H9 (cell line): Measurements from ENCODE around the gene MINDY4. TPM values are rescaled to one million over a fixed set of nuclear protein-coding genes. Genes with fewer than 3 reads are reported as not detected.

Experiments used
- DNase-seq: peaks from one replicate; pipeline ENCODE4 v3.0.0-alpha.2; 2017
- H2AFZ ChIP-seq: one replicate; pipeline ENCODE4 v1.6.1; 2013; ENCODE audit warnings: mild to moderate bottlenecking, low read length, control low read depth, moderate library complexity
- H2AK5ac ChIP-seq: 2 replicates; pipeline ENCODE4 v1.6.1; 2013; ENCODE audit warnings: low read length, control low read depth, mixed read lengths; ENCODE audit not compliant: insufficient read length
- H2BK120ac ChIP-seq: one replicate; pipeline ENCODE4 v1.6.1; 2013; ENCODE audit warnings: low read depth, mild to moderate bottlenecking, low read length, control low read depth, inconsistent platforms; ENCODE audit not compliant: poor library complexity, severe bottlenecking
- H2BK12ac ChIP-seq: 2 replicates; pipeline ENCODE4 v1.6.1; 2013; ENCODE audit warnings: low read length, control low read depth, mixed read lengths, low read depth; ENCODE audit not compliant: insufficient read length
- H2BK15ac ChIP-seq: 2 replicates; pipeline ENCODE4 v1.6.1; 2013; ENCODE audit warnings: low read depth, low read length, control low read depth
- H2BK20ac ChIP-seq: one replicate; pipeline ENCODE4 v1.6.1; 2013; ENCODE audit warnings: low read depth, mild to moderate bottlenecking, low read length, control low read depth, inconsistent platforms; ENCODE audit not compliant: poor library complexity, severe bottlenecking
- H2BK5ac ChIP-seq: 2 replicates; pipeline ENCODE4 v1.6.1; 2013; ENCODE audit warnings: low read length, control low read depth, mixed read lengths; ENCODE audit not compliant: insufficient read length
- H3K14ac ChIP-seq: 2 replicates; pipeline ENCODE4 v1.6.1; 2013; ENCODE audit warnings: low read length, control low read depth; ENCODE audit not compliant: insufficient read depth
- H3K18ac ChIP-seq: 2 replicates; pipeline ENCODE4 v1.6.1; 2013; ENCODE audit warnings: low read depth, mild to moderate bottlenecking, mixed read lengths, low read length, control low read depth; ENCODE audit not compliant: insufficient read length
- H3K23ac ChIP-seq: 2 replicates; pipeline ENCODE4 v1.6.1; 2013; ENCODE audit warnings: low read length, control low read depth, mixed read lengths, low read depth; ENCODE audit not compliant: insufficient read length
- H3K23me2 ChIP-seq: 2 replicates; pipeline ENCODE4 v1.6.1; 2013; ENCODE audit warnings: low read depth, mild to moderate bottlenecking, mixed read lengths, low read length, control low read depth; ENCODE audit not compliant: insufficient read length, poor library complexity, severe bottlenecking
- H3K27ac ChIP-seq: 2 replicates; pipeline ENCODE4 v1.5.1; 2013; ENCODE audit warnings: low read length, control low read depth, mixed read lengths, low read depth; ENCODE audit not compliant: insufficient read length
- H3K27me3 ChIP-seq: 2 replicates; pipeline ENCODE4 v1.6.1; 2013; ENCODE audit warnings: low read length, control low read depth, inconsistent platforms; ENCODE audit not compliant: insufficient read depth
- H3K4ac ChIP-seq: 2 replicates; pipeline ENCODE4 v1.6.1; 2013; ENCODE audit warnings: low read depth, mild to moderate bottlenecking, control low read depth, inconsistent platforms, low read length, moderate library complexity
- H3K4me1 ChIP-seq: 2 replicates; pipeline ENCODE4 v1.6.1; 2013; ENCODE audit warnings: low read length, control low read depth, inconsistent platforms; ENCODE audit not compliant: insufficient read depth
- H3K4me2 ChIP-seq: 2 replicates; pipeline ENCODE4 v1.6.1; 2013; ENCODE audit warnings: low read length, control low read depth, mixed read lengths; ENCODE audit not compliant: insufficient read length, insufficient read depth
- H3K56ac ChIP-seq: 2 replicates; pipeline ENCODE4 v1.6.1; 2013; ENCODE audit warnings: low read depth, mild to moderate bottlenecking, mixed read lengths, low read length, control low read depth; ENCODE audit not compliant: insufficient read length
- H3K79me1 ChIP-seq: 2 replicates; pipeline ENCODE4 v1.6.1; 2013; ENCODE audit warnings: low read depth, mild to moderate bottlenecking, moderate library complexity, low read length, control low read depth, inconsistent platforms; ENCODE audit not compliant: insufficient read depth, poor library complexity, severe bottlenecking
- H3K79me2 ChIP-seq: 2 replicates; pipeline ENCODE4 v1.6.1; 2013; ENCODE audit warnings: low read length, control low read depth, inconsistent platforms; ENCODE audit not compliant: insufficient read depth
- H3K9ac ChIP-seq: 2 replicates; pipeline ENCODE4 v1.6.1; 2013; ENCODE audit warnings: low read length, control low read depth, mixed read lengths; ENCODE audit not compliant: insufficient read length; ENCODE audit errors: extremely low read depth
- H3K9me3 ChIP-seq: one replicate; pipeline ENCODE4 v1.6.1; 2013; ENCODE audit warnings: low read depth, low read length, inconsistent platforms; ENCODE audit not compliant: control insufficient read depth
- H3T11ph ChIP-seq: one replicate; pipeline ENCODE4 v1.6.1; 2013; ENCODE audit warnings: mild to moderate bottlenecking, low read length, control low read depth, inconsistent platforms
- H4K20me1 ChIP-seq: one replicate; pipeline ENCODE4 v1.6.1; 2013; ENCODE audit not compliant: control insufficient read depth, insufficient read length, insufficient read depth
- H4K5ac ChIP-seq: 2 replicates; pipeline ENCODE4 v1.6.1; 2013; ENCODE audit warnings: low read depth, mild to moderate bottlenecking, mixed read lengths, low read length, control low read depth; ENCODE audit not compliant: insufficient read length
- H4K8ac ChIP-seq: replicated peaks from 2 replicates; pipeline ENCODE4 v1.6.1; 2013; ENCODE audit warnings: low read length, control low read depth, mixed read lengths, low read depth; ENCODE audit not compliant: insufficient read length
- H4K91ac ChIP-seq: 2 replicates; pipeline ENCODE4 v1.6.1; 2013; ENCODE audit warnings: low read depth, mild to moderate bottlenecking, moderate library complexity, mixed read lengths, low read length, control low read depth; ENCODE audit not compliant: insufficient read length
- H3K27ac Mint-ChIP-seq, 3 experiments: 2 replicates in 2 of 3; 3 replicates in 1 of 3; pipeline ENCODE4 v1.8.0; 2020 to 2021; ENCODE audit warnings: mixed read lengths in 3 of 3, mild to moderate bottlenecking in 1 of 3, moderate library complexity in 1 of 3
- H3K27me3 Mint-ChIP-seq: 2 replicates; pipeline ENCODE4 v1.8.0; 2021; ENCODE audit warnings: low read depth, mild to moderate bottlenecking, moderate library complexity, mixed read lengths
- H3K36me3 Mint-ChIP-seq, 3 experiments: 2 replicates in 2 of 3; 3 replicates in 1 of 3; pipeline ENCODE4 v1.8.0; 2020 to 2021; ENCODE audit warnings: low read depth in 3 of 3, mixed read lengths in 3 of 3; ENCODE audit not compliant: insufficient read depth in 1 of 3
- H3K4me1 Mint-ChIP-seq, 2 experiments: 2 replicates each; pipeline ENCODE4 v1.8.0; 2020; ENCODE audit warnings: mixed read lengths in 2 of 2
- H3K4me3 Mint-ChIP-seq, 2 experiments: 2 replicates in 1 of 2; 3 replicates in 1 of 2; pipeline ENCODE4 v1.8.0; 2020 to 2021; ENCODE audit warnings: mild to moderate bottlenecking in 2 of 2, mixed read lengths in 2 of 2, moderate library complexity in 1 of 2
- H3K9me3 Mint-ChIP-seq, 2 experiments: 2 replicates in 1 of 2; 3 replicates in 1 of 2; pipeline ENCODE4 v1.8.0; 2020; ENCODE audit warnings: mild to moderate bottlenecking in 2 of 2, mixed read lengths in 2 of 2, moderate library complexity in 1 of 2
- CTCF ChIP-seq: fragments of 200-600 bp; sonication (generic); conservative IDR thresholded peaks from 3 replicates; pipeline ENCODE4 v1.8.0; 2021; ENCODE audit warnings: antibody characterized with exemption, mild to moderate bottlenecking
- WGBS: extraction: QIAGEN DNeasy Blood & Tissue Kit; methylation state at CpG from one replicate; pipeline ENCODE4 v1.1.7; 2013; ENCODE audit warnings: missing lambda C conversion rate, low lambda C conversion rate, mixed read lengths; ENCODE audit not compliant: insufficient read length; ENCODE audit errors: extremely low coverage; 5-methylcytosine and 5-hydroxymethylcytosine counted together
- total RNA-seq: library from RNA; stranded (reverse); gene quantifications from 2 replicates; pipeline ENCODE4 v1.2.1, GENCODE V29; 2021

Gene MINDY4
- total RNA-seq, 1 experiment from 2014 or later, result 3.1 TPM

- Histone ChIP-seq H3K27me3 (no peaks in the 10 kb centered on the region), H3T11ph (no peak overlapping the region), H2BK120ac (no peak overlapping the region), H2BK20ac (no peak overlapping the region), H3K23me2 (no peaks in the 10 kb centered on the region), H4K91ac (no peak overlapping the region), H2BK15ac (no peak overlapping the region), H3K27ac (no peak overlapping the region), H3K79me2 (no peaks in the 10 kb centered on the region), H4K20me1 (no peaks in the 10 kb centered on the region), H3K9ac (no peak overlapping the region), H2BK5ac (no peak overlapping the region), H3K4me2 (no peak overlapping the region), H3K56ac (no peak overlapping the region), H4K8ac (no peak overlapping the region), H3K23ac (no peak overlapping the region), H3K4ac (no peak overlapping the region), H3K14ac (no peak overlapping the region), H2BK12ac (no peak overlapping the region), H4K5ac (no peak overlapping the region), H3K79me1 (no peaks in the 10 kb centered on the region), H2AFZ (no peak overlapping the region), H3K18ac (no peak overlapping the region), H2AK5ac (no peak overlapping the region), H3K4me1 (peaks cover 17% of the 10 kb centered on the region; the same call in 1 of the 2 replicates), H3K9me3 (no peaks in the 10 kb centered on the region)
- Mint-ChIP-seq H3K9me3 (no peaks in the 10 kb centered on the region), H3K27me3 (peaks cover 16% of the 10 kb centered on the region), H3K36me3 (no peaks in the 10 kb centered on the region), H3K4me3 (no peak overlapping the region), H3K27ac (no peak overlapping the region), H3K4me1 (peaks cover 44 to 53% of the 10 kb centered on the region in 2 experiments)
- WGBS, result no CpG with 5 or more reads among the region's 7 CpGs
- TF ChIP-seq CTCF, result no peak
- no peak for DNase-seq
Observed at GRCh38 chr7:30881448-30881847, 110.2 kb downstream of the MINDY4 start.
